NCI-H1436 treated with DMSO at 0.1 percent for 48 hours (cell line): Measurements from ENCODE around the gene KRTAP4-1.
"Not testable (repeated sequence)": the region's sequence is repeated elsewhere in the genome, so short reads cannot be mapped to it uniquely, and the experiment has no call there.

Experiments
- DNase-seq: peaks from one replicate; lab custom pipeline; 2025; lab: John Stamatoyannopoulos, UW

The KRTAP4-1 gene

DNA sequence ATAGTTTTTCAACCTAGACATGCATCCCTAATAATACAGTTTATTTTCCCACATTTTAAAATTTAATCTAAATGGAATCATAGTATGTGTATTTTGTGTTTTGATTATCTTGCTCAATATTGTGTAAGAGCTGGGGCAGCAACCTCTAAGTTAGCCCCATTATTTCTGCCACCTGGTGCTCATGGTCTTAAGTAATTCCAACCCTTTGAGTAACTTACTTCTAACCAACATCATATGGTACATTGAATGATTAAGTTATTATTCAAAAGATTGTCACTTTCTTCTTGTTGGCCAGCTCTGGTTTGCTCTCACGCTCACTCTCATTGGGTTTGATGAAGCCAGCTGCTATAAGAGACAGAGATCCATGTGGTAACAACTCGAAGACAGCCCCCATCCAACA is 12.8 kb downstream of the KRTAP4-1 start:
- no peak for DNase-seq

- no peak for DNase-seq
These were observed 16.6 kb downstream of the KRTAP4-1 start, which contains the start of gene KRTAP4-3 for GRCh38 chr17:41168121-41168520. TSS of gene KRTAP4-3 (minus strand) at chr17:41168221. CDS start at chr17:41168172, 49 bp downstream.

DNA sequence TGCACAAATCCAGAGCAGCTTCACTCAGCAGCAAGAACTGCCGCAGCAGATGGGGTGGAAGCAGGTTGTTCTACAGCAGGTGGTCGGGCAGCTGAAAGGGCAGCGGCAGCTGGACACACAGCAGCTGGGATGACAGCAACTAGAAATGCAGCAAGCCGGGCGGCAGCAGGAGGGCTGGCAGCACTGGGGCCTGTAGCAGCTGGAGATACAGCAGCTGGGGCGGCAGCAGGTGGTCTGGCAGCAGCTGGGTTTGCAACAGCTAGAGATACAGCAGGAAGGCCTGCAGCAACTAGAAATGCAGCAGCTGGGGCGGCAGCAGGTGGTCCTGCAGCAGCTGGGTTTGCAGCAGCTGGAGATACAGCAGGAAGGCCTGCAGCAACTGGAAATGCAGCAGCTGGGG is 17.1 kb downstream of the KRTAP4-1 start:
- no peak for DNase-seq

GRCh38 chr17:41163828-41164227 is 20.9 kb downstream of the KRTAP4-1 start:
- DNase-seq, result no peak

- no peak for DNase-seq
These were observed 24.1 kb downstream of the KRTAP4-1 start, which contains the start of gene KRTAP4-4 for GRCh38 chr17:41160648-41161047. TSS of gene KRTAP4-4 (minus strand) at chr17:41160748. CDS start at chr17:41160691, 57 bp downstream.

DNA sequence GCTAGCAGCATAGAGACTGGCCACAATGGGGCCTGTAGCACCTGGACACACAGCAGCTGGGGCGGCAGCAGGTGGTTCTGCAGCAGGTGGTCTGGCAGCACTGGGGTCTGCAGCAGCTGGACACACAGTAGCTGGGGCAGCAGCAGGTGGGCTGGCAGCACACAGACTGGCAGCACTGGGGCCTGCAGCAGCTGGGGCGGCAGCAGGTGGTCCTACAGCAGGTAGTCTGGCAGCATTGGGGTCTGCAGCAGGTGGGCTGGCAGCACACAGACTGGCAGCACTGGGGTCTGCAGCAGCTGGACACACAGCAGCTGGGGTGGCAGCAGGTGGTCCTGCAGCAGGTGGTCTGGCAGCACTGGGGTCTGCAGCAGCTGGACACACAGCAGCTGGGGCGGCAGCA is 24.5 kb downstream of the KRTAP4-1 start:
- not testable (repeated sequence) for DNase-seq

- DNase-seq, result no peak
These were observed 30.9 kb downstream of the KRTAP4-1 start for GRCh38 chr17:41153856-41154255.

GRCh38 chr17:41151525-41151924 is 33.2 kb downstream of the KRTAP4-1 start:
- no peak for DNase-seq

DNA sequence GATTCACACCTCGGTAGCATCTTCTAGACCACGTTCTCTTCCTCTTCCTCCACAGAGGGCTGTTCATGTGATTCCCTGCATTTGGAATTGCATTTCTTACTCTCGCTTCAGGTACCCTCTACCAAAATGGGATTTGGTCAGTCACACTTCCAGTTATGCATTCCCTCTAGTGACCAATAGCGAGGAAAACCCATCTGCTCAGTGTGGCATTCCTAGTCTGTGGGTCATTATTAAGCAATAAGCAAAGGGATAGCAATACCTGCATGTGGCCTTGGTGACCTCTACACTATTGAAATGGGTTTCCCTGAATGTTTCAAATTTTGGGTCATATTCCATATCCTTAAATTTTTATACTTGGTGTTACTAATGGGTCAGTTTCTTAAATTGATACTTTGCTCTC is 34.7 kb downstream of the KRTAP4-1 start:
- DNase-seq, result no peak

DNA sequence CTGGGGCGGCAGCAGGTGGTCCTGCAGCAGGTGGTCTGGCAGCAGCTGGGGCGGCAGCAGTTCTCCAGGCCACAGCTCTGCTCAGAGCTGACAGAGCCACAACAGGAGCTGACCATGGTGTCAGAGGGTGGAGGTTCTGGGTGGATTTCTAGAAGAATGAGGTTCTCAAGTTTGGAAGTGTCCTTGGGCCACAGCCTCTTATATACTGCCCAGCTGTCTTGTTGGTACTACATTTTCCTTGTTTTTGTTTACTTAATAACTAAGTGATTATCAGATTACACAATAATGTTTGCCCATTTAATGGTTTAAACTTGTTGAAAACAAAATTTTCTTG is 35.1 kb downstream of the KRTAP4-1 start, which contains the start of gene KRTAP4-5:
KRTAP4-5 (minus strand) TSS at position 174 of the 334 bp plus-strand sequence; CDS start at position 116, 58 bp downstream.
- DNase-seq, result no peak

GRCh38 chr17:41148971-41149651 is 35.6 kb downstream of the KRTAP4-1 start:
- not testable (repeated sequence) for DNase-seq

- DNase-seq, result no peak
These were observed 37.0 kb downstream of the KRTAP4-1 start for GRCh38 chr17:41147531-41148204.

DNA sequence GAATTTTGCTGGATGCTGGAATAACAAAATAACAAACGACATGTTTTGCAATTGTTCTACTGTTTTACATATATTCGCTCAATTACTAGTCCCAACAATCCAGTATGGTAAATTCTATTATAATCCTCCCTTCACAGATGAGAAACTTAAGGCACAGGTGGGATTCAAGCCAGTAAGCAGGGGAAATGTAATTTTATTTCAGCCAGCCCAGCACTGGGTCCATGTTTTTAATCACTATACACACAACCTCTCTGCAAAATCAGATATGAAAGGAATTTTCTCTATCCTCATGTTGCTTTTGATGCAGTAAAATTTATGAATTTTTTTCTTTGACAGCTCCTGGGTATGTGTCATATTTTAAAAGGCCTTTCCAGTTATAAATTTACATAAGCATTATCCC is 39.5 kb downstream of the KRTAP4-1 start:
- DNase-seq, result no peak

GRCh38 chr17:41144846-41145245 is 39.9 kb downstream of the KRTAP4-1 start:
- DNase-seq, result no peak

GRCh38 chr17:41141361-41141760 is 43.4 kb downstream of the KRTAP4-1 start:
- DNase-seq, result no peak

GRCh38 chr17:41140360-41141131 is 44.2 kb downstream of the KRTAP4-1 start, which contains the start of gene KRTAP4-6:
TSS of gene KRTAP4-6 (minus strand) at chr17:41140544. CDS start at chr17:41140487, 57 bp downstream.
- DNase-seq, result no peak

DNA sequence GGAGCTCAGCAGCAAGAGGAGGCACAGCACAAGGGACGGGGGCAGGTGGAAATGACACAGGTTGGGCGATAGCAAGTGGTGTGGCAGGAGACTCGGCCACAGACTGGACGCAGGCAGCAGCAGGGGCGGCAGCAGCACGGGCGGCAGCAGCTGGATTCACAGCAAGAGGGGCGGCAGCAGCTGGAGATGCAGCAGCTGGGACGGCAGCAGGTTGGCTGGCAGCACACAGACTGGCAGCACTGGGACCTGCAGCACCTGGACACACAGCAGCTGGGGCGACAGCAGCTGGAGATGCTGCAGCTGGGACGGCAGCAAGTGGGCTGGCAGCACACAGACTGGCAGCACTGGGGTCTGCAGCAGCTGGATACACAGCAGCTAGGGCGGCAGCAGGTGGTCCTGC is 44.8 kb downstream of the KRTAP4-1 start:
- DNase-seq, result not testable (repeated sequence)
